NCI-H1694 treated with DMSO at 0.1 percent for 48 hours (cell line): ENCODE measurements around the gene GRID2.

Source experiments
- DNase-seq: peaks from one replicate; lab custom pipeline; 2025; lab: John Stamatoyannopoulos, UW

GRID2 gene

GRCh38 chr4:93407493-93408275 is 1103.9 kb downstream of the GRID2 start:
- DNase-seq: no peak

- DNase-seq: no peak
Measured at GRCh38 chr4:93409035-93409434, 1105.3 kb downstream of the GRID2 start.

GRCh38 chr4:93414041-93414550 is 1110.3 kb downstream of the GRID2 start:
- DNase-seq: peak; percentile 25

GRCh38 chr4:93416344-93417128 is 1112.8 kb downstream of the GRID2 start:
- DNase-seq: peak; percentile 64

GRCh38 chr4:93431371-93431770 is 1127.6 kb downstream of the GRID2 start:
- DNase-seq: no peak

- DNase-seq: no peak
Measured at GRCh38 chr4:93433840-93434239, 1130.1 kb downstream of the GRID2 start.

- no peak for DNase-seq
Measured at GRCh38 chr4:93436000-93436626, 1132.3 kb downstream of the GRID2 start.

- DNase-seq: no peak
Measured at GRCh38 chr4:93437991-93438390, 1134.2 kb downstream of the GRID2 start.

GRCh38 chr4:93444860-93445259 is 1141.1 kb downstream of the GRID2 start:
- no peak for DNase-seq

GRCh38 chr4:93446038-93446437 is 1142.3 kb downstream of the GRID2 start:
- DNase-seq: no peak

- DNase-seq: no peak
Measured at GRCh38 chr4:93448691-93449293, 1145.0 kb downstream of the GRID2 start.

GRCh38 chr4:93451954-93452353 is 1148.2 kb downstream of the GRID2 start:
- no peak for DNase-seq

- peak; percentile 74 for DNase-seq
Measured at GRCh38 chr4:93461541-93461940, 1157.8 kb downstream of the GRID2 start.

GRCh38 chr4:93466446-93466845 is 1162.7 kb downstream of the GRID2 start:
- DNase-seq: no peak

- DNase-seq: no peak
Measured at GRCh38 chr4:93467484-93468155, 1163.9 kb downstream of the GRID2 start.

GRCh38 chr4:93469560-93469959 is 1165.8 kb downstream of the GRID2 start:
- DNase-seq: no peak

- DNase-seq: no peak
Measured at GRCh38 chr4:93475730-93476129, 1172.0 kb downstream of the GRID2 start.

- no peak for DNase-seq
Measured at GRCh38 chr4:93478805-93479204, 1175.0 kb downstream of the GRID2 start.

GRCh38 chr4:93480452-93480851 is 1176.7 kb downstream of the GRID2 start:
- DNase-seq: no peak

- no peak for DNase-seq
Measured at GRCh38 chr4:93495346-93495745, 1191.6 kb downstream of the GRID2 start.

- no peak for DNase-seq
Measured at GRCh38 chr4:93501244-93501643, 1197.5 kb downstream of the GRID2 start.

- no peak for DNase-seq
Measured at GRCh38 chr4:93501946-93502345, 1198.2 kb downstream of the GRID2 start.
